B cell (primary cell): ENCODE measurements around the gene NPAS3. TPM values are rescaled to one million over a fixed set of nuclear protein-coding genes. Genes with fewer than 3 reads are reported as not detected.

ENCODE experiments used
- ATAC-seq: fragments of 200-7000 bp; cut with Tn5 transposase; one replicate; pipeline ENCODE4 v1.10.0; 2021; ENCODE audit warnings: low read depth, mild to moderate bottlenecking, moderate number of reproducible peaks, moderate library complexity
- CTCF ChIA-PET: fragments of 350-600 bp; sonication (Branson Sonifier 250); formaldehyde crosslinking; loops from one replicate; lab custom pipeline; 2021; ENCODE audit warnings: antibody characterized with exemption, inconsistent platforms; lab: Charles Lee
- POLR2A ChIA-PET: fragments of 350-600 bp; sonication (Branson Sonifier 250); formaldehyde crosslinking; loops from one replicate; lab custom pipeline; 2021; ENCODE audit warnings: antibody characterized with exemption; lab: Charles Lee
- DNase-seq: peaks from one replicate; pipeline ENCODE4 v3.0.0; 2013
- H2AFZ ChIP-seq: 2 replicates; pipeline ENCODE4 v1.6.1; 2012; ENCODE audit warnings: mild to moderate bottlenecking, low read depth, low read length; ENCODE audit not compliant: insufficient read depth, poor library complexity, severe bottlenecking
- H3K27ac ChIP-seq, 2 donors: 1 replicate in 1 of 2; 2 replicates in 1 of 2; pipeline ENCODE4 v1.5.1; 2012 to 2013; ENCODE audit warnings: low read length in 2 of 2, mild to moderate bottlenecking in 2 of 2, moderate library complexity in 1 of 2
- H3K27me3 ChIP-seq, 4 experiments: fragments of 200-600 bp in 1 of 4; sonication (generic) in 1 of 4; replicated peaks in 1 of 4; 1 replicate in 2 of 4; 2 replicates in 2 of 4; pipeline versions ENCODE4 v1.6.1 to v1.7.0; 2013 to 2016; ENCODE audit warnings: low read length in 3 of 4, mild to moderate bottlenecking in 2 of 4, mixed read lengths in 1 of 4, moderate library complexity in 1 of 4; ENCODE audit not compliant: insufficient read depth in 4 of 4, control insufficient read depth in 3 of 4; ENCODE audit errors: control extremely low read depth in 1 of 4
- H3K36me3 ChIP-seq, 2 experiments: replicated peaks in 1 of 2; 1 replicate in 1 of 2; 2 replicates in 1 of 2; pipeline versions ENCODE4 v1.6.1 to v1.7.1; 2013; ENCODE audit warnings: low read length in 1 of 2; ENCODE audit not compliant: insufficient read depth in 2 of 2, control insufficient read depth in 1 of 2; ENCODE audit errors: control extremely low read depth in 1 of 2, extremely low read depth in 1 of 2
- H3K4me1 ChIP-seq, 2 donors: fragments of 200-600 bp in 1 of 2; sonication (generic) in 1 of 2; 1 replicate in 1 of 2; 2 replicates in 1 of 2; pipeline versions ENCODE4 v1.5.1 to v1.6.1; 2013 to 2017; ENCODE audit warnings: low read length in 2 of 2; ENCODE audit not compliant: control insufficient read depth in 2 of 2, insufficient read depth in 2 of 2
- H3K4me2 ChIP-seq: replicated peaks from 2 replicates; pipeline ENCODE3; 2012; ENCODE audit warnings: mild to moderate bottlenecking, low read depth, low read length; ENCODE audit not compliant: poor library complexity, severe bottlenecking
- H3K4me3 ChIP-seq, 5 experiments: fragments of 200-600 bp in 1 of 5; sonication (generic) in 1 of 5; 1 replicate in 3 of 5; 2 replicates in 2 of 5; pipeline versions ENCODE4 v1.5.1 to v1.7.0; 2011 to 2016; ENCODE audit warnings: low read length in 4 of 5, mild to moderate bottlenecking in 4 of 5, low read depth in 2 of 5, control low read depth in 1 of 5, moderate library complexity in 1 of 5; ENCODE audit not compliant: insufficient read depth in 1 of 5; ENCODE audit errors: control extremely low read depth in 1 of 5, extremely low read depth in 1 of 5
- H3K79me2 ChIP-seq: fragments of 200-600 bp; sonication (generic); one replicate; pipeline ENCODE4 v1.6.0; 2016; ENCODE audit warnings: low read length; ENCODE audit not compliant: control insufficient read depth, insufficient read depth
- H3K9ac ChIP-seq: fragments of 200-600 bp; sonication (generic); 2 replicates; pipeline ENCODE4 v1.6.1; 2017; ENCODE audit warnings: mild to moderate bottlenecking, low read length, moderate library complexity
- H3K9me3 ChIP-seq, 3 donors: one replicate each; pipeline versions ENCODE4 v1.6.1 to v1.7.1; 2013; ENCODE audit warnings: low read length in 2 of 3; ENCODE audit not compliant: control insufficient read depth in 2 of 3, insufficient read depth in 1 of 3; ENCODE audit errors: control extremely low read depth in 1 of 3
- H4K20me1 ChIP-seq: 2 replicates; pipeline ENCODE4 v1.6.0; 2012; ENCODE audit warnings: mild to moderate bottlenecking, low read length; ENCODE audit not compliant: insufficient read depth, control insufficient read depth, poor library complexity, severe bottlenecking
- H3K27ac Mint-ChIP-seq: one replicate; pipeline ENCODE4 v1.8.0; 2021; ENCODE audit warnings: mixed read lengths
- H3K27me3 Mint-ChIP-seq: one replicate; pipeline ENCODE4 v1.8.0; 2021; ENCODE audit warnings: mixed read lengths
- H3K4me1 Mint-ChIP-seq: one replicate; pipeline ENCODE4 v1.8.0; 2021; ENCODE audit warnings: mixed read lengths
- H3K4me3 Mint-ChIP-seq: one replicate; pipeline ENCODE4 v1.8.0; 2021; ENCODE audit warnings: mixed read lengths
- H3K9me3 Mint-ChIP-seq: one replicate; pipeline ENCODE4 v1.8.0; 2022; ENCODE audit warnings: mixed read lengths; ENCODE audit not compliant: insufficient read depth
- CTCF ChIP-seq: fragments of 200-600 bp; IDR thresholded peaks from one replicate; pipeline ENCODE4 v1.8.0; 2022; ENCODE audit warnings: antibody characterized with exemption, mild to moderate bottlenecking
- EZH2 ChIP-seq: IDR thresholded peaks from 2 replicates; pipeline ENCODE4 v1.6.1; 2012; ENCODE audit warnings: borderline replicate concordance, low read depth, mild to moderate bottlenecking, moderate library complexity, low read length; ENCODE audit not compliant: insufficient read depth, poor library complexity, severe bottlenecking
- whole genome bisulfite sequencing: methylation state at CpG from one replicate; pipeline ENCODE4 v1.1.5; 2013; ENCODE audit warnings: missing lambda C conversion rate; ENCODE audit not compliant: insufficient coverage; 5-methylcytosine and 5-hydroxymethylcytosine counted together
- intact Hi-C: fragments of 100-400 bp; cut with micrococcal nuclease; formaldehyde crosslinking; loops from one replicate; pipeline ENCODE4 v1.10.0; 2022
- polyA plus RNA-seq: library from polyadenylated mRNA; depleted of rRNA; stranded (reverse); fragments of >200 nt; gene quantifications from 2 replicates; pipeline ENCODE4 v1.2.3, GENCODE V29; 2012
- total RNA-seq, 2 donors: library from RNA; stranded (reverse); fragments of 120-200 nt in 1 of 2; gene quantifications; 1 replicate in 1 of 2; 2 replicates in 1 of 2; pipeline versions ENCODE4 v1.2.3 to v1.2.4, GENCODE V29; 2013 to 2022

NPAS3 gene
- total and polyA plus RNA-seq, 2 donors (not counting 1 experiment from before 2014, with no cell fraction given): not detected

- H3K27me3 Mint-ChIP-seq: no peaks in the 10 kb centered on the region
- H3K4me3 Mint-ChIP-seq: no peak overlapping the region
- ATAC-seq: no peak
- no peak for DNase-seq
- no peak overlapping the region for H3K4me2 ChIP-seq
- no peaks in the 10 kb centered on the region for H3K79me2 ChIP-seq
- H3K9ac ChIP-seq: no peak overlapping the region
- ChIA-PET POLR2A (no interaction called here), CTCF (no interaction called here)
- H3K9me3 Mint-ChIP-seq: no peaks in the 10 kb centered on the region
- no peaks in the 10 kb centered on the region for H3K27me3 ChIP-seq
- no peak overlapping the region for H3K27ac Mint-ChIP-seq
- intact Hi-C loops: no loop called here
- no peaks in the 10 kb centered on the region for H3K36me3 ChIP-seq
- 100% methylated on average over 2 of the region's 4 CpGs for WGBS
- no peaks in the 10 kb centered on the region for H3K4me1 ChIP-seq
- H3K9me3 ChIP-seq: no peaks in the 10 kb centered on the region
- H2AFZ ChIP-seq: no peak overlapping the region
- H4K20me1 ChIP-seq: no peaks in the 10 kb centered on the region
- no peaks in the 10 kb centered on the region for H3K4me1 Mint-ChIP-seq
- no peak overlapping the region for H3K4me3 ChIP-seq
- TF ChIP-seq CTCF (no peak), EZH2 (no peak)
- H3K27ac ChIP-seq: no peak overlapping the region
Measured at GRCh38 chr14:33590891-33591630, 652.4 kb downstream of the NPAS3 start.

GRCh38 chr14:33592297-33592696, 653.6 kb downstream of the NPAS3 start:
- CTCF ChIA-PET: no interaction called here
- Histone ChIP-seq H2AFZ (no peak overlapping the region), H3K79me2 (no peaks in the 10 kb centered on the region), H3K4me3 (no peak overlapping the region), H3K9ac (no peak overlapping the region), H3K4me1 (no peaks in the 10 kb centered on the region), H3K9me3 (no peaks in the 10 kb centered on the region), H3K4me2 (no peak overlapping the region), H3K27ac (no peak overlapping the region), H3K27me3 (no peaks in the 10 kb centered on the region), H3K36me3 (no peaks in the 10 kb centered on the region), H4K20me1 (no peaks in the 10 kb centered on the region)
- Mint-ChIP-seq H3K9me3 (no peaks in the 10 kb centered on the region), H3K4me3 (no peak overlapping the region), H3K27ac (no peak overlapping the region), H3K27me3 (no peaks in the 10 kb centered on the region), H3K4me1 (no peaks in the 10 kb centered on the region)
- intact Hi-C loops: no loop called here
- POLR2A ChIA-PET: no interaction called here
- no peak for ATAC-seq
- DNase-seq: no peak
- 90% methylated on average over 2 of the region's 2 CpGs for WGBS
- no peak for TF ChIP-seq EZH2
- no peak for TF ChIP-seq CTCF
